ENCODE measurements around the gene STAB1. TPM values are rescaled to one million over a fixed set of nuclear protein-coding genes. Genes with fewer than 3 reads are reported as not detected.

The STAB1 gene
- total RNA-seq, 2 donors from 2014 or later, result 46.5 to 62.6 TPM

DNA sequence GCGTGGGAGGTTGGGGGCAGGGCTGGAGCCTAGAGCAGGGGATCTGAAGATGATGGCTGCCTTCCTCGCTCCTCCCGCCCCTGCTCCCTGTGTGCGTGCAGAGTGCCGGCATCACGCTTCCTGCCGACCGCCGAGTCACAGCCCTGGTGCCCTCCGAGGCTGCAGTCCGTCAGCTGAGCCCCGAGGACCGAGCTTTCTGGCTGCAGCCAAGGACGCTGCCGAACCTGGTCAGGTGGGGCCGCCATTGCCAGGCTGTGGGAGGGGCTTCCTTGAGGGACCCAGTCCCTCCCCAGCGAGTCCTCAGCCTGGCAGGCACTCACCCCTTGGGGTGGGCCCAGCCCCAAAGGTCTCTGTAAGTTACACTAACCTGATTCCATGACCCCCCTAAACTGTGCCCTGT is 17.6 kb downstream of the STAB1 start:
- Histone ChIP-seq H3K27ac (no peak overlapping the region), H3K27me3 (no peaks in the 10 kb centered on the region), H3K4me3 (no peak overlapping the region), H3K4me1 (no peaks in the 10 kb centered on the region), H3K9me3 (no peaks in the 10 kb centered on the region), H3K36me3 (no peaks in the 10 kb centered on the region)
- TF ChIP-seq, protein P1, sequence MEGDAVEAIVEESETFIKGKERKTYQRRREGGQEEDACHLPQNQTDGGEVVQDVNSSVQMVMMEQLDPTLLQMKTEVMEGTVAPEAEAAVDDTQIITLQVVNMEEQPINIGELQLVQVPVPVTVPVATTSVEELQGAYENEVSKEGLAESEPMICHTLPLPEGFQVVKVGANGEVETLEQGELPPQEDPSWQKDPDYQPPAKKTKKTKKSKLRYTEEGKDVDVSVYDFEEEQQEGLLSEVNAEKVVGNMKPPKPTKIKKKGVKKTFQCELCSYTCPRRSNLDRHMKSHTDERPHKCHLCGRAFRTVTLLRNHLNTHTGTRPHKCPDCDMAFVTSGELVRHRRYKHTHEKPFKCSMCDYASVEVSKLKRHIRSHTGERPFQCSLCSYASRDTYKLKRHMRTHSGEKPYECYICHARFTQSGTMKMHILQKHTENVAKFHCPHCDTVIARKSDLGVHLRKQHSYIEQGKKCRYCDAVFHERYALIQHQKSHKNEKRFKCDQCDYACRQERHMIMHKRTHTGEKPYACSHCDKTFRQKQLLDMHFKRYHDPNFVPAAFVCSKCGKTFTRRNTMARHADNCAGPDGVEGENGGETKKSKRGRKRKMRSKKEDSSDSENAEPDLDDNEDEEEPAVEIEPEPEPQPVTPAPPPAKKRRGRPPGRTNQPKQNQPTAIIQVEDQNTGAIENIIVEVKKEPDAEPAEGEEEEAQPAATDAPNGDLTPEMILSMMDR (IDR thresholded peaks at IDR 0.05), result no peak
- no peak for DNase-seq (ENCODE audit: low spot score)

DNA sequence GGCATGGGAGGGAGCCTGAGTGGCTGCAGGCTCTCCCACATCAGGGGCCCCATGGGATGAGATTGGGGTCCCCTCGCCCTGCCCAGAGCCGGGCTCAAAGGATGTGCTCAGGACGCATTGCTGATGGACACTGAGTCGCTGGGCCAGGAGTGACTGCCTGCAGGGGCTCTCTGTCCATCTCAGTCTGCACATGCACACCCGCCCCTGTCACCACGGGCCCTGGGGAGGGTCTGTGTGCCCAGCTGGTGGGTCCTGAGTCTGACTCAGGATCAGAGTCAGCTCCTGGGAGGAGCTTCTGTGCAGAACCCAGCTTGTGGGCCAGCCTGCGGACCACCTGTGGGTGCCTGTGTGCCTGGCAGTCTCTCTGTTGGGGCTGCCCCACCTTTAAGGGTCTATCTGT is 18.1 kb downstream of the STAB1 start:
- Histone ChIP-seq H3K27me3 (no peaks in the 10 kb centered on the region), H3K36me3 (no peaks in the 10 kb centered on the region), H3K4me3 (no peak overlapping the region), H3K9me3 (no peaks in the 10 kb centered on the region), H3K27ac (no peak overlapping the region), H3K4me1 (no peaks in the 10 kb centered on the region)
- DNase-seq (ENCODE audit: low spot score), result no peak
- TF ChIP-seq, protein P1 (IDR thresholded peaks at IDR 0.05), result no peak

DNA sequence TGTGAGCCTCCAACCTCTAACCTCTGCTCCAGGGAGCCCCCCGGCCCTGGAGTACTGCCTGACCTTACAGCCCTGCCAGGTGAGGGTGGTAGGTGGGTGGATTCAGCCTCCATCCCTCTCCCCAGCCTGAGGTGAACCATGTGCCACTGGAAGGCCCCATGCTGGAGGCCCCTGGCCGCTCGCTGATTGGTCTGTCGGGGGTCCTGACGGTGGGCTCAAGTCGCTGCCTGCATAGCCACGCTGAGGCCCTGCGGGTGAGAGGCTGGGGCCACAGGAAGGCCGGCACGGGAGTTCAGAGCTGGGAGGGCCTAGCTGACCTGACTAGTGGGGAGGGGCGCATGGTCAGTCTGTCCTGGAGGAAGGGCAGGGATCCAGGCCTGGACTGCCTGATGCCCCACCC is 19.4 kb downstream of the STAB1 start:
- Histone ChIP-seq H3K27ac (no peak overlapping the region), H3K27me3 (no peaks in the 10 kb centered on the region), H3K36me3 (no peaks in the 10 kb centered on the region), H3K9me3 (no peaks in the 10 kb centered on the region), H3K4me3 (no peak overlapping the region), H3K4me1 (peaks cover 0 to 6% of the 10 kb centered on the region in 2 donors)
- TF ChIP-seq, protein P1 (IDR thresholded peaks at IDR 0.05), result no peak
- DNase-seq (ENCODE audit: low spot score), result no peak

DNA sequence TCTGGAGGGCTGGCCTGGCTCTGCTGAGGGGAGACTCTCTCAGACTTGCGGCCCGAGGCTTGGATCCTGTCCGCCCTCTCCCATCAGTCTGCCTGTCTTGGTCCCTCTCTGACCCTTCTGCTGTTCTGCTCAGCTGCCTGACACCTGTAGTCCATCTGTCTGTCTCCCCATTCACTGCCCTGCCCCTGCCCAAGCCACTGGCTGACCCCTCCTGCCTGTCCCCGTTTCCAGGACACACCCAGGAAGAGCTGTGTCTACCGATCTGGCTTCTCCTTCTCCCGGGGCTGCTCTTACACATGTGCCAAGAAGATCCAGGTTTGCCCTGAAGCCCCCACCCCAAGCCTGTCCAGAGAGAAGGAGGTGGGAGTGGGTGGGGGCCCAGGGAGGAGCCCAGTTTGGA is 20.1 kb downstream of the STAB1 start:
- no peaks in the 10 kb centered on the region for H3K36me3 ChIP-seq
- H3K4me3 ChIP-seq, result no peak overlapping the region
- no peak overlapping the region for H3K27ac ChIP-seq
- TF ChIP-seq, protein P1 (IDR thresholded peaks at IDR 0.05), result no peak
- no peaks in the 10 kb centered on the region for H3K27me3 ChIP-seq
- H3K9me3 ChIP-seq, result no peaks in the 10 kb centered on the region
- DNase-seq (ENCODE audit: low spot score), result no peak
- H3K4me1 ChIP-seq, result peaks cover 0 to 6% of the 10 kb centered on the region in 2 donors

DNA sequence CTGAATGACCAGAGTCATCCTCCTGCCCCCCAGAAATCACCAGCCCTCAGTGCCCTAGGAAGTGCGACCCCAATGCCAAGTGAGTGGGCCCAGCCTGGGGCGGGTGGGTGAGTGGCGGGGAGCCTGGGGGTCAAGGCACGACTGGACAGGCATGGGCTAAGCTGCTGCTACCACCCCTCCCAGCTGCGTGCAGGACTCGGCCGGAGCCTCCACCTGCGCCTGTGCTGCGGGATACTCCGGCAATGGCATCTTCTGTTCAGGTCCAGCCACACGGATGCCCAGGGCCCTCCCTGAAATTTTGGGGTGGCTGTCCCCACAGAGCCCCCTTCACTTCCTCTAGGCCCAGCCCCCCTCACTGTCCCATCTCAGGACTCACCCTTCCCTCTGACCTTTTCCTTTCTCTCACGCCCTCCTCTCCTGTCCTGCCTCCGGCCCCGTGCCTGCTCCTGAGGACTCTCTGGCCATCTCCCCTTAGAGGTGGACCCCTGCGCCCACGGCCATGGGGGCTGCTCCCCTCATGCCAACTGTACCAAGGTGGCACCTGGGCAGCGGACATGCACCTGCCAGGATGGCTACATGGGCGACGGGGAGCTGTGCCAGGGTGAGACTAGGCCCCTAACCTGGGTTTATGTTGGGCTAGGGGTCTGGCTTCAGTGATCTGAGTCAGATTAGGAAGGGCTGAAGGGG is 21.5 kb downstream of the STAB1 start:
- Histone ChIP-seq H3K9me3 (no peaks in the 10 kb centered on the region), H3K4me1 (peaks cover 0 to 6% of the 10 kb centered on the region in 2 donors), H3K27ac (no peak overlapping the region), H3K4me3 (no peak overlapping the region), H3K27me3 (no peaks in the 10 kb centered on the region), H3K36me3 (no peaks in the 10 kb centered on the region)
- TF ChIP-seq, protein P1 (IDR thresholded peaks at IDR 0.05), result no peak
- no peak for DNase-seq (ENCODE audit: low spot score)

All from right atrium auricular region (tissue), 2 donors.